Measurements from ENCODE around the gene ZNF451.
A peak's percentile ranks its signal among the peaks of the same experiment; 100 is the strongest.

Gene ZNF451

DNA sequence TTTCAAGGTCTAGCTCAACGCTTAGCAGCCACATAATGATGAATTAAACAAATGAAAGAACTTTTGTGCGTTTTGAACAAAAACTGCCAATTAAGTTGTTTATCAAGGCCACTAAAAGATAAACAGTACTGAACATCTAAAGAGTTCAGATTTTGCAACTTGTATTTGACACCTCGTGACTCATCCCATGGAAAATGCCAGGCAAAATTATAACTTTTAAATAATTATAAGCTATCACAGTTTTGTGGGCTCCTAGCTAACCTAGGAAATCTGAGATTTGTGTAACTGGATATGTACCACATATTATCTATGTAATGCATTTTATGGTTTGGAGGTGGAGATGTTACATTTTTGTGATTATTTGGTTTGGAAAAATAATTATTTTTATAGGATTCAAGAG, 72.5 kb downstream of the ZNF451 start:
- DNase-seq = no peak

DNA sequence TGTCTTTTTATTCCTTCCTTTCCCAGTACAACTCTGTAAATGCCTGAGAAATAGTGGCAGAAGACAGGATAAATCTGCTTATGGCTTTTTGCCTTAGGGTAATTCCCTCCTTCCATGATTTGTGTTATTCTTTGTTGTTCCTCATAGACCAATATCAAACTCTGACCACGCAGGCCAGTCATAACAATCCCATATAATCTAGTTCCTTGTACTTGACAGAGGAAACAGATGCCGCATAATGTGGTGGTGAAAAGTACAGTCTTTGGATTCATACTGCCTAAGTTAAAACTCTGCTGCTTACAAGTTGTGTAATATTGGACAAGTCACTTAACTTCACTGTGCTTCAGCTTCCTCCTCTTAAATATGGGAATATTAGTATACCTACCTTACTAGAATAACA, 74.0 kb downstream of the ZNF451 start:
- no peak for DNase-seq

DNA sequence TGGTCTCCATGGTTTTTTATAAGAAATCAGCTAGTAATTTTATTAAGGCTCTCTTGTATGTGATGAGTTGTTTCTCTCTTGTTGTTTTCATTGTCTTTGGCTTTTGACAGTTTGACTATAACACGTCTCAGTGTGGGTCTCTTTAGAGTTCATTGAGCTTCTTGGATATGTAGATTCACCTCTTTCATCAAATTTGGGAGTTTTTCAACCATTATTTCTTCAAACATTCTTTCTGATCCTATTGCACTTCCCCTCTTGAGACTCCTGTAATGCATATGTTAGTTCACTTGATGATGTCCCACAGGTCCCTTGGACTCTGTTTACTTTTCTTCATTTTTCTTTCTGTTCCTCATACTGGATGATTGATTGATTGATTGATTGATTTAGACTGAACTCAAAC, 75.1 kb downstream of the ZNF451 start:
- DNase-seq = no peak

DNA sequence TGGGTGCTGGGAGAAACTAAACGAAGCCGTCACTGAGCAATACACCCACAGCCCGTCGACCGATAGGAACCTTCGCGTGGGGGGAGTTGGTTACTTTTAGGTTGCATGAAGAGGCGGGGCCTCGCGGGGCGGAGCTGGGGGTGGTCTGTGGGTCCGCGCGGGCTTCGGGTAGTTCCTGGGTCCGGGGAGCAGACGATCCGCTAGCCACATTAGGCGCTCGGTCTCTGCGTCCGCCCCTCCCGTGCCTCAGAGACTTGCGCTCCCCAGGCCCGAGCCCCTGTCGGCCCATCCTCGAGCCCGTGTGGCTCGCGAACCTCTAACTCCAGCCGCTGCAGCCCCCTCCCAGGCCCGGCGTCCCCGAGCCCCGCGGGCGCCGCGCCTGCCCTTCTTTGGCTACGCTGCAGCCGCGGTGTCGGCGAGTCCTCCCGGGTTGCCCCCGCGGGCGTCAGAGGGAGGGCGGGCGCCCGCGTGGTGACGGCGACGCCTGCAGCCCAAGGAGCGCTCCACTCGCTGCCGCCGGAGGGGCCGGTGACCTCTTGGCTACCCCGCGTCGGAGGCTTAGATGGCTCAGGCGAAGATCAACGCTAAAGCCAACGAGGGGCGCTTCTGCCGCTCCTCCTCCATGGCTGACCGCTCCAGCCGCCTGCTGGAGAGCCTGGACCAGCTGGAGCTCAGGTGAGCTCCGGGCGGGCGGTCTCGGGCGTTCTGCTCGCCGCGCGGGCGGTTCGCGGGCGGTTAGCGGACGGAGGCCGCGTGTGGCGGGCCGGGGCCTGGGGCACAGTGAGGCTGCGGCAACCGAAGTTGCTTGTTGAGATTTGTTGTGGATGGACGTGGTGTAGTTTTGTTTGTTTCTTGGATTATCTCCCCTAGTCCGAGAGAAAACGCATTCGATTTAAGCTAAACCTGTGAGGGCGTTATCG, 82.4 kb downstream of the ZNF451 start, which contains the start of gene BAG2:
Gene BAG2, plus strand, starts transcription at position 191 of the 920 bp plus-strand sequence. Its CDS starts 372 bp downstream, at position 563.
- peak; percentile 61 for DNase-seq

DNA sequence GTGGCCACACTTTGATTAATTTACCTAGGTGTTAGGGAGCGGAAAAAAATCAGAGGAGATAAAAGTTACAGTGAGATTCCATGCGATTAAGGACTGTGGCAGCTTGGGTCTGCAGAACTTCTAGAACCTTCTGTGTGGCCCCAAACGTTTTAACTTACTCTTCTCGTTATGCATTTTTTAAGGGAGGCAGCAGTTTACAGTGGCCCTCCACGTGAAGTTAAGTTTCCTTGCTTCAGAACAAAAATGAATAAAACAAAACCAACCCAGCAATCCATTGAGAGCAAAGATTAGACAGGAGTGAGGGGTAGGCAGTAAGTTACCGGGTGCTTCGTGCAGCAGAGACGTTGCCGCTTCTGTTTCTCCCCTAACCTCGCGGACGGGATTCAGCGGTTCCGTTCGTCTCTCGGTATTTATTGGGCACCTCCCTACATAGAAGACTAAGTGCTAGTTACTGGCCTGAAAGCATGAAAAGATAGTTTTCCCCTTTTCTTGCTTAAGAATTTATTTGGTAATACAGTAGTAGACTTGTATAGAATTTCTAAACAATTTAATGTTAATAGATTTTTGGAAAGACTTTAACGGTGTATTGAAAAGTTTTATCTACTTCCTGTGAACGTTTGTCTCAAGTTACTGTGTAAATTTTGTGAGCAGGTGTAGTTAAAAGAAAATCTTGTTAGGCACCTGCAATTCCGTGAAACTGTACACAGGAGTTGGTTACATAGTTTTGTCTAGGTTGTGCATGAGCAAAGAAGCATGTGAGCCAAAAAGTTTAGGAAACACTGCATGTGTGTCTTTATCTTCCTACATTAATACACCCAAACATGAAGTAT, 83.3 kb downstream of the ZNF451 start:
- DNase-seq = no peak

DNA sequence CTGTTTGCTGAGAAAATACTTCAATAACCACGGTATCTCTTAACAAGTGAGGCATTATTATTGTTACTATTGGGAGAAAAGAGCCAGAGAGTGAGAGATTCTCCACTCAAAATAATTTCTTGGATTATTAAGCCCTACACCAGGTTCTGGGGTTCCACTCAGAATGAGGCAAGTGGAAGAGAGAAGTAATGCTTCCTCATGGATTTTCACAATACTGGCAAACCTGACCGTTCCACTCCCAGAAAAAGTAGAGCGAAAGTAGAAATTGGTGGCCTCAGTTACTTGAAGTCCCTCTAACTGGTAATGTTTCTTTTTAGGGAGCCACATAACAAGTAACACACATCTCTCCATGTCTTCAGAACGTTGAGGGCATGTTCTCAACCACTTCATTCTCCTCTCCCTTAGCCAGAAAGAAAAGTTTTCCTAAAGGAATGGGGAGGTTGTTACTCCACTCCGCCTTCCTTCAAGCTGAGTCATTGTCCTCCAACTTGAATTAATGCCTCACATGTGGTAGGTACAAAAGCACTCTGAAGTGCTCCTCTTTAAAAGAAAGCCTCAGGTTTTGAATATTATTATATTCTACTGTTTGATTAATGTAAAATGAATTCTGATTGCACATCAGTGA, 84.0 kb downstream of the ZNF451 start:
- DNase-seq = peak; percentile 37

DNA sequence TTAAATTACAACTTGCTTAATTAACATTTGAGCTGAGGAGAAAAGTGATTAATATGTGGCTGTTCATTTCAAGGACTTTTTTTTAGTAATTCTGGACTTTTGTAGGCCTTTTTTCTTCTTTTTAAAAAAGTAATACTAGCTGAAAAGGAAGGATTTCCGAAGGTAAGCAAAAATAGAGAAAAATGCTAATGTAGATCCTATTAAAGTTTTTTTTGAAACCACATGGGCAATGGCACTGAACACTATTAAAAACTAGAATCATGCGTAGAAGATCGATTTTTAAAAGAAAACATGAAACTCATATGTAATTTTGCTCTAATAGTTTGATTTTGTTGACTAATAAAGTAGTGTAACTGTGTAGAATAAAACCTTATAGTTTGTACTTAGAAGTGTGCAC, 84.5 kb downstream of the ZNF451 start:
- DNase-seq = no peak

DNA sequence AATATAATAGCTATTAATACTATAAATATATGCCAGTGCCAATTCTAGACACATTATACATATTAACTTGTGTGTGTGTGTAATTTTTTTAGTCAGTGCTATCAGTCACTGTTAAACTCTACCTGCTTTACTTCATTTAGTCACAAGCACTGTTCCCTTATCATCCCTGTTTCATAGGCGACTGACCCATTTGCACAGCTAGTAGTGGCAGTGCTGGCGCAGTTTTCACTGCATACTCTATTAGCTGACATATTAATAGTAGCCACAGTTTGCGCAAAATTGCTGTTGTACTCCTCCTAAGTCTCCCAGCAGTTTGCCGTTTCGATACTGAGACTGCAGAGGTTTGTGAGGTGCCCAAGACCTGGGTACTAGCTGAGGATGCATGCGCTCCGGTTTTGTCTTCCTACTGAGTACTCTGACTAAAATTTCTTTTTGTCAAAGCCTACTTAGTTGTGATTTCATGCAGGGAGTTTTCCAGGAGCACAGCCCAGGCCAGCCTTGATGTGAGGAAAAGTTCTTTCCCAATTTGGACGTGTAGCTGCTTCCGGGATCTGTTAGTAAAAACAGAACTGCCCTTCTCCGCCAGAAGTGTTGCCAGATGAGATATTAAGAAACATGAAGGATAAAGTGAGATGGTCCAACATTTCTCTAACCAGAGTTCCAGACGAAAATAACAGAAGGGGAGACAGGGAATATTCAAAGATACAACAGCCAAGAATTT, 87.7 kb downstream of the ZNF451 start:
- DNase-seq = no peak

DNA sequence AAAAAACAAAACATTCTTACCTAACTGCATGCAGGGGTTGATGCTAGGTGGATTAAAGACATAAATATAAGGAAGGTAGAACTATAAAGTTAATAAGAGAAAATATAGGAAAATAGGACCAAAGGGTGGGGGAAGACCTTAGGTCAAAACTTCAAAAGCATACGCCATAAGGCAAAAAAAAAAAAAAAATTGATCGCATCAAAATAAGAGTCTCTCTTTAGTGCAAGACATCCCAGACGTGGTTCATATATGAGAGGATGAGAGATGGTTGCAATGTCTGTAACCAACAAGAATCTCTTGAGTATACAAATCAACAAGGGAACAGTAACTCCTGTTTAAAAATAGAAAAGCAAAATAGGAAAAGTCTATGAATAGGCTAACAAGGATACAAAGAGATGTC, 90.6 kb downstream of the ZNF451 start:
- no peak for DNase-seq

DNA sequence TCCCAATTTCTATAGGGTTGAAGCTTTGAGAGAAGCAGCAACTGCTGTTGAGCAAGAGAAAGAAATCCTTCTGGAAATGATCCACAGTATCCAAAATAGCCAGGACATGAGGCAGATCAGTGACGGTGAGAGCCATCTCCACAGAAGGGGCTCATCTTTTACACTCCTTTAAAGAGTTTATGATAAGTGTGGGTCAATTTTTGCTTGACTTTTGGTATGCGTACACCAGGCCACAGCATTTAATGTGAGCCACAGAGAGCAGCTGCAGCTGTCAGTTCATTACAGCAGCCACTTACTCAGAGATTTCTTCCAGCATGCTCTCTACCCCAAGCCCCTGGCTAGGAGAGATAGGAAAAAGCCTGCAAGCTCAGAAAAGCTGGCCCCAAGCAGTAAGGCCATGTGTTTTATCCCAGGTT, 92.0 kb downstream of the ZNF451 start:
- DNase-seq = no peak

DNA sequence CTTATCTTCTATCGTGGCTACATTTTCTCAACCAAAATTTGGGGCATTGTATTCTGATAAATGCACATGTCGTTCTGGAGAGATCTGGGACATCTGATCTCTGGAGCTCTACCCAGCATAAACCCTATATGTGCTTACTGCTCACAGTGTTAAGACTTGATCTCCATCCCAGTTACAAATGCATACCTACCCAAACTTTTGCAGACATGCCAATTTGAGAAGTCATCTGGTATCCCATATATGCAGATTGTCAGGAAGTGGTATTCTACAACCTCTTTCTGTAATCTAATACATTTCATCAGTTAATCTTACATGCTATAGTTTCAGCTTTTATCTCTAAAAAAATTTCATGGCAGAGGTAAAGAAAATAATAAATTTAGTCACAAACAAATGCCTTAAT, 93.3 kb downstream of the ZNF451 start:
- DNase-seq = no peak

DNA sequence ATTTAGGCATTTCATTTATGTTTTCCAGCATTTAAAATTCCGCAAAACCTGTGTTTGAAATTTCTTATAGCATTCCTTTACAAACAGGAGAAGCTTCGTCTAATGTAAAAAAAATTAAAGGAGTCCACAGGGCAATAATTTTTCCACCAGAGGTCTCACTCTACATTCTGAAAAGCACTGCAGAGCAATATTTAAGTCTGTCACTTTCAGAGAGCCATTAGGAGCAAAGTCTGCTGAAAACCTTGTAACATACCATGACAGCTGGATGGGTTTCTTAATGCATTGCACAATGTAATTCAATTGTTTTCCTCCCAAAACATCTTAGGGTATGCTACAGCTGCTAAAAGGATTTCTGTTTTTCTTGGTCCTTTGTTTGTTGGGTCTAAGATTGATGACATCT, 100.2 kb downstream of the ZNF451 start:
- peak; percentile 8 for DNase-seq

DNA sequence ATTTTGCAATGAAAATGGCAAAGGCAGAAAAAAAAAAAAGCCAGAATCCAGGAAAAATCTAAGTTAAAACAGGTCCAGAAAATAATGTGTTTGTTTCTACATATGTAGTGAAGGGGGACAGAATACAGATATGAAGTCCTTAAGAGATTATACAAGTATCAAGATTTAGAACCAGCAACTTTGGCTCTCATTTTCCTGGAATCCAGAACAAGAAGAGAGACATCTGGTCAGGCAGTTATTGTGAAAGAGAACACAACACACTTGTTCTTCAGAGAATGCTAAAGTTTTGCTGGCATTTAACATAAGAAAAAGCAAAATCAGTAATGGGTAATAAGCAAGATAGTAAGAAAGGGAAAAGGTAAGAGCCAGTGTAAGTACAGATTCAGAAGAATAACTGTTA, 103.2 kb downstream of the ZNF451 start:
- DNase-seq = no peak

DNA sequence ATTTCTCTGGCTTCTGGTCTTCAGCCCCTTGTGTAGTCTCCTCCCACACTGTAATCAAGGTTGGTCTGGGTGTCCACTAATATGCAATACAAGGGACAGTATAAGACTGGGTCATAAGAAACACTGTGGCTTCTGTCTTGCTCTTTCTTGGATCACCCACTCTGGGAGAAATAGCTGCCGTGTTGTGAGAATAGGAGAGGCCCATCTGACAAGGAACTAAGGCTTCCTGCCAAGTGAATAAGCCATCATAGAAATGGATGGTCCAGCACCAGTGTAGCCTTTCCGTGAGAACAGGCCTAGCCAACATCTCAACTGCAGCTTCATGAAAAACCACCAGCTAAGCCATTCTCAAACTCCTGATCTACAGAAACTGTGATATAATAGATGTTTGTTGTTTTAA, 105.5 kb downstream of the ZNF451 start:
- no peak for DNase-seq

DNA sequence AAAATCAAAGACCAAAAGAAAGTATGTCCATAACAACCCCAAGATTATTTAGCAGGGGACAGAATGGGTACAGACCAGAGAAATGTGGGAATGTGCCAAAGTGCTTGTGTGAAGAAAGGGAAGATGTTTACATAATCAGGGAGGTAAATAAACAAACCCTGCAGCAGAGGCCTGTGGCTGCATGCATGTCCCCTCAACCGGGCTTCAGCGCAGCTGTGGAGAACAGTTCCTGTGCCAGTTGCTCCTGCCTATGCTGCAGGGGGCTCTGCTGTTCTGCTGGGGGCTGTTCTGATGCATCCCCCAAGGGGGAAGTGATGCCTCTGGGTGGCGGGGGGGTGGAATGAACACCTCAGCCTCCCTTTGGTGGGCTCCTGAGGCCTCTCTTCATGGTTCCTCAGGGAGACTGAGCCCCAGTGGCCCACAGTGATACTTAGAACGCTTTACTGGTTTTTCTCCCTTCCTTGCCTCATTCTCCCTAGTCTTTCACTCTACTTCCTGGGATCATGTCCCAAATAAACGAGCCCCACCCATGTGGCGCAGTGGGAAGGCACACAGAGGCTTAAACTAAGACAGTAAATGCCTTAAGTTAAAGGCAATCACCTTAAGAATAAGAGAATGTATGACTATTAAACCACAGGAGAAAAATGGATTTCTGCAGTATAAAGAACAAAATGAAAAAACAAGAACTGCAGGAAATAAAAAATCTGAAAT, 109.1 kb downstream of the ZNF451 start:
- DNase-seq = no peak

DNA sequence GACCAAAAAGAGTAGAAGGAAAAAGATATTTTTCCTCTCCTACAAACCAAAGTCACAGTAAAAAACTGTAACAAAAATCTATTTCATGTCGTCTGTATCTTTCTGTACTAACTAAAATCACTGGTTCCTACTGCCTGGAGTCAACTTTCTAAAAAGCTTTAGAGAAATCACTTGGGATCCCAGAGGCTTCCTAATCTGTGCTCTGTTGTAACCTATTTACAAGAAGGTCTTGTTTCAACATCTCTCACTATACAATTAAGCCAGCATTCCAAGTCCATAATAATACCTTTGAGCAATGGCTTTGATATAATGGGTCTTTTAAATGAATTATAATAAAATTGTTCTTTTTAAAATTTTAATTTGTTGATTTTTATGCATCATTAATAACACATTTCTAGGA, 111.7 kb downstream of the ZNF451 start:
- no peak for DNase-seq

DNA sequence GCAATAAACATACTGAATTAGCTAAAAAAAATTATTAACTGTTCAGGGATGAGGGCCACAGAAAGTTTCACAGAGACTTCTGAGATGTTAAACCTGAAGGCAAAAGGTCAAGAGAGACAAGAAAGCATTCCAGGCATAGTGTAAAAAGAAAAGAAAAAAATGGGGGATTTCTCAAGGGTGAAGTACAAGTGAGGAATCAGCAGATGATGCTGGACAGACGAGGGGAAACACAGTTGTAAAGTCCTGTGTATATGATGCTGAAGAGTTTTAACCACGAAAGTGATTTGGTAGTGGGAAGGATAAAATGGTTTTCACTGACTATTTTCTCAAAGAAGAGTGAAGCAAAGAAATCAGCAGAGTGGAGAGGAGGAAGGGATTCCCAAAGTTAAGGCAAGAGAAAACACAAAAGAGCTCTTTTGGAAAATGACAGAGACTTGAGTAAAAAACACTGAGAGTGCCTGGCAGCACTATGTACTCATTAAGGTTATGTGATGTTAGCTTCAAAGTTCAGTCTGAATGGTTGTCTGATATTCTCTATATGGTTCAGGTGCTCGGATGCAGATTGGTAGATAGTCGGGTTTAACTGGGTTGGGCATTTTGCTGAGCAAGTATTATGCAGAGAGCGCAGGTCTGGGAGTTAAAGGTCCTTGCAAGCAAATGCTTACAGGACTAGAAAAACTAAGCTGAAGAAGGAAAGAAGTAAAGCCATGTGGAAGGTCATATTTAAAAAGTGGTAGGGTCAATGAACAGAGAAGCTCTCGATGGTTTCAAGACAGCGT, 115.8 kb downstream of the ZNF451 start:
- DNase-seq = no peak

DNA sequence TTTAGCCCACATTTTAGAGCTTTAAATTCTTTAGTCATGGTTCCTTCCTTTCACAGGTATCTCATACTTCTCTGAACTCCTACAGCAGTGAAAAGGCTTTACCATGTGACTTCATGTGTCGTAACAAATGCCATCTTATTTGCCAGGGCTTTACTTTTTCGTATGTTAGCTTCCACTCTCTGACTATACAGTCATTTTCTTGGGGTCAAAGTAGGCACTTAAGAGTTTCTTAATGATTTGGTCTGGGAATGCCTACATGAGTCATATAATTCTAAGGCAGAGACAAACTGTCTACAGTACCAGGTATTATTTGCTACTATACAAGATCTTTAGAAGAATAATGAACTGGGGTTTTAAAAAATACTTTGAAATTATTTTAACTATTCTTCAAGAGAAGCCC, 117.2 kb downstream of the ZNF451 start:
- no peak for DNase-seq

DNA sequence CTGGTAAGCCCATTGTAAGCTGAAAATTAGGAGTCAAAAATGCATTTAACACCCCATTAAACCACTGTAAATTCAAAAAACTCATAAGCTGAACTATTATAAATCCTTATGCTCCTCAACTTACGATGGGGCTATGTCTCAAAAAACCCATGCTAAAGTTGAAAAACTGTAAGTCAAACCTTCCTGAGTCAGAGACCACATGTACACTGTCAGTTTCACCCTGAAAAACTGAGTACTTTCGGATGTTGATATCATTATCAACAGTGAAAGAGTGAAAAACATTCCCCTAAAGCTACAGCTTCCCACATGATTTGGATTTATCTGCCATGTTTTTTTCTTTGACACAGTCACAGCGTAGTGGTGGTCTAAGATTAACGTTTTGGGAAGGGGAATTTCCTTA, 117.9 kb downstream of the ZNF451 start:
- DNase-seq = no peak

DNA sequence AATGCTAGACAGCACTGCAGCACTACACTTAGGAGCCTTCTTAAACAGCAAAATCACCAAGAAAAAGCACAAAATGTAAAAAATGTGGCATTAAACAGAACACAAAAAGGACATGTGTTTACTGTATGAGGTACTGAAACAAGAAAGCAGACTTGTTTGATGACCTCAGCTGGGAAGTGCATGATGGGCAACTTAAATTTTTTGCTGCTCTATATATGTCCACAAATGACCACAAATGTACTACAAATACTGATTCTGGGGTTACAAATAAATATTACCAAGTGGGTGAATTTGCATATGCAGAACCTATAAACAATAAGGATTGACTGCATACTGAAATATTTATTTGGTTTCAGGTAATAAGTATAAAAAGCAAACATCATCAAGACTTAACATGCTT, 119.0 kb downstream of the ZNF451 start:
- no peak for DNase-seq

DNA sequence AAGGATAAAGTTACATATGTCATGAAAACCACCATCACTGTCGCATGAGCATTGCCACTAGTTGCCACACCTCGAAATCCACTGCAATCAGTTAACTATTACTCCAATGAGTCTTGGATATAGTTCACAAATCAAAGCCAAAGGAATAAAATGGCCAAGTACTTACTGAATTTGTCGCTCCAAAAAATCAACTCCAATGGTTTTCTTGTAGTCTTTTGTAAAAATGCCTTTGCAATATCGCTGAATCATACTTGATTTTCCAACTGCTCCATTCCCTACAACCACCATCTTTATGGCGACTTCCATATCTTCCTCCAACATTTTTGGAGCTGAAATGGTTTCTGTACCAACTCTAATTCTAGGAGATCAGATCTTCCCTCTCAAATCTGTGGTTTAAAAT, 120.1 kb downstream of the ZNF451 start:
- no peak for DNase-seq
